ENCODE data around the gene SOX10.
A peak's percentile ranks its signal among the peaks of the same experiment; 100 is the strongest.
"Not testable (repeated sequence)": the region's sequence is repeated elsewhere in the genome, so short reads cannot be mapped to it uniquely, and the experiment has no call there.

Gene SOX10

DNA sequence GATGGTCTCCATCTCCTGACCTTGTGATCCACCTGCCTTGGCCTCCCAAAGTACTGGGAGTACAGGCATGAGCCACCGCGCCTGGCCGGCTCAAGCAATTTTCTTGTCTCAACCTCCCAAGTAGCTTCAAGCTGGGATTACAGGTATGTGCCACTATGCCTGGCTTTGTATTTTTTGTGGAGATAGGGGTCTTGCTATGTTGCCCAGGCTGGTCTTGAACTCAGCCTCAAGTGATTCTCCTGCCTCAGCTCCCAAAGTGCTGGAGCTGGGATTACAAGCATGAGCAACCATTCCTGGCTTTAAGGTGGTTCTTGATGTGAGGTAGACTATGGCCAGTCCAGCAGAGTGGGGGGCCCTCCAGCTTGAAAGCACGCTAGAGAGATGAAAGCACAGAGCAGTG lies 23.3 kb downstream of the SOX10 start:
- no peak for DNase-seq (ENCODE audit: low read depth in 2 of 2)

DNA sequence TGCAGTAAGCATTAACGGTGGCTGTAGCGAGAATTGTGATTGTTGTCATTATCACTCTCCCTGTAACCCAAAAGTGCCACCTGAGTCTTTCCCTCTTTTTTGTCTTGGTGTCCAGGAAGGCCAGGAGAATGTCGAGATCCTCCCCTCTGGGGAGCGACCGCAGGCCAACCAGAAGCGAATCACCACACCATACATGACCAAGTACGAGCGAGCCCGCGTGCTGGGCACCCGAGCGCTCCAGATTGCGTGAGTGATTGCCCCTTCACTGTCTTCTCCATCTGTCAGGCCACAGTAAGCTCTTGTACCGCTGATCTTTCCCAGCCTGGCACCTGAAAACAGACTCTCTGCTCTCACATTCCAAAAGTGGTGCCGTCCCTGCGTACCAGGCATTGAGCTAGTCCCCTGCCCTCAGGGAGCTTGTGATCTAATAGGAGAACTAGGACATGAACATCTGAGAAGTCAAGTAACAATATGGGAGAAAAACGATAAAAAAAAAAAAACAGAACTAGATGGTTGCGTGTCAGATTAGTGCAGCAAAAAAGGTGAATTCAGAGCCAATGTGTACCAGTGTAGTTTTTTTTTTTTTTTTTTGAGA lies 25.0 kb downstream of the SOX10 start:
- no peak for DNase-seq (ENCODE audit: low read depth in 2 of 2)

DNA sequence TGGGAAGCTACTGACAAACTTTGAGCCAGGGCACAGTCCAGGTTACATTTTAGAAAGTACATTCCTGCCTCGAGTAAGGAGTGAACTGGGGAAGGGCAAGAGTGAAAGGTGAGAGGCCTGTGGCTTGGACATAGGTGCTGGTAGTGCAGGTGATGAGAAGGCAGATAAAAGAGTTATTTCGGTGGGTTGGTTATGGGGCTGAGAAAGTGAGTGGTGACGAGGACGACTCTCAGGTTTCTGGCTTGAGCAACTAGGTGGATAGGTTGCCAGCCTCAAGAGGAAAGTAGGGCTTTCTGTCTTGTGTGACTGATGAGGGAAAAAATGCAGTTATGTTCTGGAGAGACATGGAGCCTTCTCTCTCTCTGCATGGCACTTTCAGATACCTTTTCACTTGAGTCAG lies 27.1 kb downstream of the SOX10 start:
- no peak for DNase-seq (ENCODE audit: low read depth in 2 of 2)

DNA sequence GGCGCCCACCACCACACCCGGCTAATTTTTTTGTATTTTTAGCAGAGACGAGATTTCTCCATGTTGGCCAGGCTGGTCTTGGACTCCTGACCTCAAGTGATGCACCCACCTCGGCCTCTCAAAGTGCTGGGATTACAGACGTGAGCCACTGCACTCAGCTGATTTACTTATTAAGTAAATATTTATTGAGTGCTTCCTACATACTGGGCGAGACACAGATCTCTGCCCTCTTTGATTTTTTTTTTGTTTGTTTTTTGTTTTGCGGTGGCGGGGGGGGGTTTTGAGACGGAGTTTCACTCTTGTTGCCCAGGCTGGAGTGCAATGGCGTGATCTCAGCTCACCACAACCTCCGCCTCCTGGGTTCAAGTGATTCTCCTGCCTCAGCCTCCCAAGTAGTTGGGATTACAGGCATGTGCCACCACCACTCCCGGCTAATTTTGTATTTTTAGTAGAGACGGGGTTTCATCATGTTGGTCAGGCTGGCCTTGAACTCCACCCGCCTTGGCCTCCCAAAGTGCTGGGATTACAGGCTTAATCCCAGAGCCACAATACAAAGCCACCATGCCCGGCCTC lies 28.4 kb downstream of the SOX10 start:
- DNase-seq (ENCODE audit: low read depth in 2 of 2): not testable (repeated sequence)

DNA sequence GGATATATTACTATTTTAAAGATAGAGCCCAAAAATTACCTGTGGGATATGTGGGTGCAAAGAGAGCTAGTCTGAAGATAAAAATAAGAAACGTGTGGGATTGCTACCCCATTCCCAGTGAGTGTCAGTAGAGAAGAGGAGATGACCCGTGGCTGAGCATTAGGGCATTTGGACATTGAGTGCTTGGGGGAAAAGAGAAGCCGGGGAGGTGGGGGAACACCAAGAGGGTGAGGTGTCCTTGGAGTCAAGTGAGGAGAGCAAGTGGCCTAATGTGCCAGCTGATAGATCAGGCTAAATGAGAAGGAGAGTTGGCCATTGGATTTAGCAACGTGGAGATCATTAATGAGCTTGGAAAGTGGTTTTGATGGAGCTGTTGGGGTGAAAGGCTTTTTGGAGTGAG lies 29.7 kb downstream of the SOX10 start:
- no peak for DNase-seq (ENCODE audit: low read depth in 2 of 2)

DNA sequence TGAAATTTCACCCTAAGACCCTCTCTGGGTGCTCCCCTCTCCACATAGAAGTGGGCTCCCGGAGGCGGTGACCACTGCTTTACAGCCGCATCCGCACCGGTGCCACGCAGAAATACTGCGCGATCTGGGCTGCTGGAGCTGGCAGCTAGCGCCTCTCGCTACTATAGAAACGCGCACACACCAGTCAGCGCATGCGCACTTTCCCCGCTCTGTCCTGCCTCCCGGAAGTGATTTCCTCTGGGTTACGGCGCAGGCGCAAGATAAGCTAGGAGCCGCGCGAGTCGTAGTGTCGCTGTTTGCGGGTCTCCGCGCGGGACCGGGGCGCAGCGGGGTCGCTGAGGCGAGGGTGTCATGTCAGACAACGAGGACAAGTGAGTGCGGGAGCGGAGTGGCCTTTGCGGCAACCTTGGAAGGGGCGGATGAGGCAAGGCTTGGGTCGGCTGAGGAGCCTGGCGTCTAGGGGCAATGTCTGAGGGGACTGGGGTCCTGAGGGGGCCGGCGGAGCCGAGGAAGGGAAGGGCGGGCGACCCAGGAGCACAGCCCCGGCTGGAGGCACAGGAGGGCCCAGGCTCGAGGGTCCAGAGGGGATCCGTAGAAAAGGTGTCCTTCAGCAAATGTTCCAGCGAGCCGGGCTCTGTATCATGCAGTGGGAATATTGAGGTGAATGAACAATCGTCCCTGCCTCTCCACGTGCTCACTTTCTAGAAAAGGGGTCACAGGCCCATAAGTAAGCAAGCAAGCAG lies 30.7 kb downstream of the SOX10 start, which contains the start of the genes C22orf23 and POLR2F:
TSS of gene C22orf23 (minus strand) at position 165 of the 743 bp plus-strand sequence. CDS start 452 bp downstream, outside the sequence.
TSS of gene POLR2F (plus strand) at position 263 of the 743 bp plus-strand sequence. CDS start at position 352, 89 bp downstream.
- peak; percentile 89 to 93 for DNase-seq (ENCODE audit: low read depth in 2 of 2)

DNA sequence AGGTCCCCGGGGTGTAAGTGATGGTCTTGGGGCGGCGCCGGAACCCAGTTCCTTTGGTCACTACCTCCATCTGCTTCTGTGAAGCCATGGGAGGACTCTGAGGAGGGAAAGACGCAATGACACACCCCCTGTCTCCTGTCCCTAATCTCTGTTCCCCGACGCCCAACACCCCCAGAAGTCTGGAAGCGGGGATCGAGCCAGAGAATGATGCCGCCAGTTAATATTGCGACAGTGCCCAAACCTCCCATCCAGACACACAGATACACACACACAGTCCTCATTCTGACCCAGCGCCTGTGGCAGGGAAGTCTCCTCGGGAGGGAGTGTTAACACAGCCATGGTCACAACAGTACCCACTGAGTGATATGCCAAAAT lies 31.3 kb downstream of the SOX10 start:
- no peak for DNase-seq (ENCODE audit: low read depth in 2 of 2)

DNA sequence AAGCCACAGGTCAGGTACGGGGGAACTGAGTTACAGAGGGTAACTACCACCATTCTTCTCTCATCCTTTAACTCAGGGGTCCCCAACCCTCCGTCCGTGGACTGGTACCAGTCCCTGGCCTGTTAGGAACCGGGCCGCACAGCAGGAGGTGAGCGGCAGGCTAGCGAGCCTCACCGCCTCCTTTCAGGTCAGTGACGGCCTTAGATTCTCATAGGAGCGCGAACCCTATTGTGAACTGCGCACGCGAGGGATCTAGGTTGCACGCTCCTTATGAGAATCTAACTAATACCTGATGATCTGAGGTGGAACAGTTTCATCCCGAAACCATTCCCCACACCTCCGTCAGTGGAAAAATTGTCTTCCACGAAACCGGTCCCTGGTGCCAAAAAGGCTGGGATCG lies 31.7 kb downstream of the SOX10 start:
- DNase-seq (ENCODE audit: low read depth in 2 of 2): not testable (repeated sequence)

DNA sequence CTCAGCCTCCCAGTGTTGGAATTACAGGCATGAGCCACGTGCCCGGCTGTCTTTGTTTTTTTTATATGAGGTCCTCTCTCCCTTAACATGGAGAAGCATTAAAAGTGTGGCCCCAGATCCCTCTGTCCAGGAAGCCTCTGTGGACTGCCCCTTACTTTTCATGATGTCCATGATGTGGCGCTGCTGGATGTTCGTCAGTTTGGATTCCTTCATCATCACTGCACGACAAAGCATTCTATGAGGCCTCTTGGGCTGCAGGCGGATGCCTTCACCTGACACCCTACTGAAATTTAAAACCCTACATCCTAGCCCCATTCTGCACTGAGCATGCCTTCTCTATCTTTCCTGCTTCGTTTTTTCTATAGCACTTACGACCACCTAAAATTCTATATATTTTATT lies 33.0 kb downstream of the SOX10 start:
- no peak for DNase-seq (ENCODE audit: low read depth in 2 of 2)

DNA sequence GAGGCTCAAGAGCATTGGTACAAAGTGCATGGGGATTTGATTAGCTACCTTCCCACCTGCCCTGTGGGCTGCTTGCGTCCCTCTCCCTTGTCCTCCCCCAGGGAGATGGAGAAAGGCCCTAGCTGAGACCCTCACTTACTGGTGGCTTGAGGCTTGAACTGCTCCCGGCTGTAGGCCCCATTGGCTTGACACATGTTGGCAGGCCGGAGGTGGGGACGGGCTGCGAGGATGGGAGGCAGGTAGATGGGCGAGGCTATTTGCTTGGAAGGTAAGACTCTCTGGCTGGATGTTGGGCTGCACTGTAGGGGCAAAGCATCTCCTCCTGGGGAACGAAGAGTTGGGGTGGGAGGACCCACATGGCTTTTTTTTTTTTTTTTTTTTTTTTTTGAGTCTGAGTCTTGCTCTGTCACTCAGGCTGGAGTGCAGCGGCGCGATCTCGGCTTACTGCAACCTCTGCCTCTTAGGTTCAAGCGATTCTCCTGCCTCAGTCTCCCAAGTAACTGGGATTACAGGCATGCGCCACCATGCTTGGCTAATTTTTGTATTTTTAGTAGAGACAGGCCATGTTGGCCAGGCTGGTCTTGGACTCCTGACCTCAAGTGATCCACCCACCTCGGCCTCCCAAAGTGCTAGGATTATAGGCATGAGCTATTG lies 37.1 kb downstream of the SOX10 start:
- not testable (repeated sequence) for DNase-seq (ENCODE audit: low read depth in 2 of 2)

DNA sequence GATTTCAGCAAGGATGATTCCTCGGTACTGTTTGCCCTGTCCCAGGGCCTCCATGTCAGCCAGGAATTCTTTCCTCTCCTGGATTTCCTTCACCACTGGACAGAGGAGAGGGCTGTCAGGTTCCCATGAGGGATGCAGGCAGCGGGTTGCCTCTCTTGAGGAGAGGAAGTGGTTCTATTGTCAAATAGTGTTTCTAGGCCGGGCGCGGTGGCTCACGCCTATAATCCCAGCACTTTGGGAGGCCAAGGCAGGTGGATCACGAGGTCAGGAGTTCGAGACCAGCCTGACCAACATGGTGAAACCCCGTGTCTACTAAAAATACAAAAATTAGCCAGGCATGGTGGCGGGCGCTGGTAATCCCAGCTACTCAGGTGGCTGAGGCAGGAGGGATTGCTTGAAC lies 39.9 kb downstream of the SOX10 start:
- not testable (repeated sequence) for DNase-seq (ENCODE audit: low read depth in 2 of 2)

DNA sequence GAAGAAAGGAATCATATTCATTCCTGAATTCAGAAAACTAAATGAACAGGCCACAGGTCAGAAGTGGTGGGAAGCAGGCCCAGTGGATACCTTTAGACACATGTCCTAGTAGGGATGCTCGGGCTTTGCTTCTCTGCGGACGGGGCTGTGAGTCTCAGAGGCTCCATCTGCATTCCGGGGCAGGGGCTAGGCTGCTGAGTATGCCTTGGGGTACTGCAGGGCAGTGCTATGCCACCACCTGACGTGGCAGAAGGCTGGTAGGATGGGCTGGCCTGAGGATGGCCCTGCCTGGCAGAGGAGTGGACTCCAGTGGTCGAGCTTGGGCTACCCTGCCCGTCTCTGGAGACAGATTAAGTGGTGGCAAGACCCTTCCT lies 40.5 kb downstream of the SOX10 start:
- no peak for DNase-seq (ENCODE audit: low read depth in 2 of 2)

DNA sequence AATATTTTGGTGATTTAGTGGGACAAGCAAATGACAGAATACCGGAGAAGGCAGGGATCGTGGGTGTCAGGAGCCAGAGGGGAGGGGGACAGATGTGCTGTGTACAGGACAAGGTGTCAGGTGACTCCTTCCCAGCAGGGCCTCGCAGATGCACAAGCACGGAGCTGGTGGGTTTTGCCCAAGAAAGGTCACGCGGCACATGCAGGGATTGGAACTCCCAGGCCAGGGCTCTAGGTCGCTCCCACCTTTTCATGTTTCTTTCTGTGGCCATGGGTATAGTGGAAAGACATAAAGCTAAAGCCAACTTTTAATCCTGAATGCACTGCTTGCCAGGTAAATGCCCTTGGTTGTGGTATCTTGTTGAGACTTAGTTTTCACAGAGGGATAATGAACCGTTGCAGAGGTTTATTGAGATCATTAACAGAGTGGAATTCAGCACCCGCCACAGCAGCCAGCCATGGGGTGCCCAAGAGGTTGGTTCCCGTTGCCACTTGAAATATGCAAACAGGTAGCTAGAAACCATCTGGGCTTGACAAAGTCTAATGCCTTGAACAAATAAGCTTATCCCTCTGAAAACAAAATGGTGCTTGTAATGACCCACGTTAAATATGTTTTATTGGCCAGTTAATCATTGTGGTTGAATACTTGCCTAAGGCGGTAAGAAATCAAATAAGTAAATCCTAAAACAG lies 41.1 kb downstream of the SOX10 start:
- DNase-seq (ENCODE audit: low read depth in 2 of 2): no peak

DNA sequence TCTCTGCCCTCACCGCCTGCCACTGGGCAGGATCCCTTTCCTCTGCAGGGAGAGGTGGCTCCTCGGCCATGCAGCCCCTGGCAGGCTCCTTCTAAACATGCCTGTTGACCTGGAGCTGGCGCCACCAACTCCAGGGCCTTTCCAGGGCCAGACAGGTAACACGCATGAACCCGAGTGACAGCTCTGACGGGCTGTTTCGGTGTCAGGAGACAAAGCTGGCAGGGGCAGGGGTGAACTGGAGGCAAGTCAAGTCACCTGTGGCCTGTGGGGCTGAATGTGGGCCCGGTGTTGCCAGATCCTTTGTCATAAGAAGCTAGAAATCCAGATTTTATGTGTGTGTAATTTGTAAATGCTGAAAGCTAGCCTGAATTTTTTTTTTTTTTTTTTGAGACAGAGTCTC lies 42.2 kb downstream of the SOX10 start:
- DNase-seq (ENCODE audit: low read depth in 2 of 2): no peak

DNA sequence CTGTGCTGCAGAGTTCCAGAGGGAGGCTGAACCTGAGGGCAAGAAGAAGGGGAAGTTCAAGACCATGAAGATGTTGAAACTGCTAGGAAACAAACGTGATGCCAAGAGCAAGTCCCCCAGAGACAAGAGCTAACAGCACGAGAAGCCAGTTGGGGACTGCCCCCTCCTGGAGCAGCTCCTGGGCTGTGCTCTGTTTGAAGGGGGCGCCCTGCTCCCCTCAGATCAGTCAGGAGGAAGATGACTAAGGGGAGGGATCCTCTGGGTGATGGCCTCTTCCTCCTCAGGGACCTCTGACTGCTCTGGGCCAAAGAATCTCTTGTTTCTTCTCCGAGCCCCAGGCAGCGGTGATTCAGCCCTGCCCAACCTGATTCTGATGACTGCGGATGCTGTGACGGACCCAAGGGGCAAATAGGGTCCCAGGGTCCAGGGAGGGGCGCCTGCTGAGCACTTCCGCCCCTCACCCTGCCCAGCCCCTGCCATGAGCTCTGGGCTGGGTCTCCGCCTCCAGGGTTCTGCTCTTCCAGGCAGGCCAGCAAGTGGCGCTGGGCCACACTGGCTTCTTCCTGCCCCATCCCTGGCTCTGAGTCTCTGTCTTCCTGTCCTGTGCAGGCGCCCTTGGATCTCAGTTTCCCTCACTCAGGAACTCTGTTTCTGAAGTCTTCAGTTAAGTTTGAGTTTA lies 43.5 kb downstream of the SOX10 start:
- no peak for DNase-seq (ENCODE audit: low read depth in 2 of 2)

DNA sequence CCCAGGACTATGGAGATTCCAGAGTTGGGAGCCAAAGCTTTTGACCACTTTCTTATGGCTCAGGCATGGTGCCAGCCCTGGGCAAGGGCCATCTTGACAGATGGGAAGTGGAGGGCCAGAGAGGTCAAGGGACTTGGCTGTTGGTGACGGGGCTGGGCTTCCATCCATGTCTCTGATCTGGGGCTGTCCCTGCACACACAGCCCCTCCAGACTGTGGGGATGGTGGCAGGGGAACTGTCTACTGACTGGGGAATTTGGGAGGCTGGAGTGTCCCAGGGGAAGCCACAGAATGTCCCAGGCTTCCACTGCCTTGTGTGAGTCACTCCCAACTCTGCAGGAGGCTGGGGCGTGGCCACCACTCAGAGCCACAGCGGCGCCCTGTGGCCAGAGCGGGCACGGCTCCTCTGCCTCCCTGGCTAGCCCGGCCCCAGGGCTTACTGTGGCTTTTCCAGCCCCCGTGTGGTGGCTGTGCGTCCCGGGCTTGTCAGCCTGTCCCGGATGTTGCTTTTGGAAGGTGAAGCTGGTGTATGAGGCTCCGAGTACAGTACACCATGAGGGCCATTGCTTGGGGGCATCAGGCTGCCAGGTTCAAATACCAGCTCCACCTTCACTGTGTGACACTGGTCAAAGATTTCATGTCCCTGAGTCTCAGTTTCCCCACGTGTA lies 50.5 kb downstream of the SOX10 start:
- DNase-seq (ENCODE audit: low read depth in 2 of 2): peak; percentile 59 to 68

DNA sequence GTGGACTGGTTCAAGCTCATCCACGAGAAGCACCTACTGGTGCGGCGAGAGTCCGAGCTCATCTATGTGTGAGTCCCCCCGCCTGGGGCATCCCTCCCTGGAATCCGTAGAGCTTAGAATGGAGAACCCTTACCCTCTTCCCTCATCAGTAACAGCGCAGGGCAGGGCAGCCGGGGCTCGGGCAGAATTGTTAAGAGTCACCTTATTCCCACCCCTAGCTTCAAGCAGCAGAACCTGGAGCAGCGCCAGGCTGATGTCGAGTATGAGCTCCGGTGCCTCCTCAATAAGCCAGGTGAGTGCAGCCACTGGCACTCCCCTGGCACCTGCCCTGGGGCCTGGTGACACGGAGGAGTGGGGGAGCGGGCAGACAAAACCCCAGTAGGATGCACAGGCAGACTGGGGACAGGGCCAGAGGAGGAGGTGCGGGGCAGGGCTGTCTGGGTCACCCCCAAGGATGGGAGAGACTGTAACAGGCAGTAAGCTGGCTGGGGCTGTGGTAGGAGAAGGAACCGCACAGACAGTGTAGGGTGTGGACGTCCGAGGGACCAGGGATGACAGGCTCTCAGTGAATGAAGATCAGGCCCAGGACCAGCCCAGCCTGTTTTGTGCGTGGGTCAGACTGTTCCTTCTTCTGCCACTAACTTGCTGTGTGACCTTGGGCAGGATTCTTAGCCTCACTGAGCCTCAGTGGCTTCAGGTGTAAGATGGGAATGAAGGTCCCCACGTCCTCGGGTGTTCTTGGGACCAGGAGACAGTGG lies 51.4 kb downstream of the SOX10 start:
- DNase-seq (ENCODE audit: low read depth in 2 of 2): no peak

DNA sequence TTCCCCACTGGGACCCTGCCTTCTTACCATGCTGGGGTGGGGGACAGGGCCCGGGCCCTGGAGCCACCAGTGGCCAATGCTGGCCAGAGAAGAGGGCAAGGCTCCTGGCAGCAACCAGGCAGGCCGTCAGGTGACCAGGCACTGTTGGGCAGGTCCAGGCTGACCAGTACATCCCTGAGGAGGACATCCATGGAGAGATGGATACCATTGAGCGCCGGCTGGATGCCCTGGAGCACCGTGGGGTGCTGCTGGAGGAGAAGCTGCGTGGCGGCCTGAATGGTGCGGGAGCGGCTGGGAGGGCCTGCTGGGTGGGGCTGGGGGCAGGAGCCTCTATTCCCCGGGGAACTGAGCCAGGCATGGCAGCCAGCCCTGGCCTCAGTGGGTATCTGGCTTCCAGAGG lies 52.0 kb downstream of the SOX10 start:
- DNase-seq (ENCODE audit: low read depth in 2 of 2): no peak

DNA sequence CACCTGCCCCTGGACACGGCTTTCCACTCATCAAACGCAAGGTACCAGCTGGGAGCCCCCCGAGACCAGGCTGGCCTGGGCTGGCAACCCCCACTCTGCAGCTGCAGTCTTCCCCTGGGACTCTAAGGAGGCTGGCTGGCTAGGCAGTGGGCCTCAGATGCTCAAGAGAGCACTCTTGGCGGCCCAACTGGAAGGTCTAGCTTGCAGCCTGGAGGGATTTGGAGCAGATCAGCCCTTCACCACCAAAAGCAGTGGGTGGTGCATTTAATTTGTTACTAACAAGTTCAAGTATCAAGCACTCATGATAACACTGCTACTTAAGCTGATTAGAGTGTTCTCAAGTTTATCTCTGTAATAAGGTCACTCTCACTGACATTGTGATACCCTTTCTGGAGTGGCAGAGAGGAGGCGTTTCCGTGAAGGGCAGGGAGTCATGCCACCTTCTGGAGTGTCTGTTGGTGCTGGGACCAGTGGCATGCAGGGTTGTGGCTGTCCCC lies 52.4 kb downstream of the SOX10 start:
- DNase-seq (ENCODE audit: low read depth in 2 of 2): no peak

DNA sequence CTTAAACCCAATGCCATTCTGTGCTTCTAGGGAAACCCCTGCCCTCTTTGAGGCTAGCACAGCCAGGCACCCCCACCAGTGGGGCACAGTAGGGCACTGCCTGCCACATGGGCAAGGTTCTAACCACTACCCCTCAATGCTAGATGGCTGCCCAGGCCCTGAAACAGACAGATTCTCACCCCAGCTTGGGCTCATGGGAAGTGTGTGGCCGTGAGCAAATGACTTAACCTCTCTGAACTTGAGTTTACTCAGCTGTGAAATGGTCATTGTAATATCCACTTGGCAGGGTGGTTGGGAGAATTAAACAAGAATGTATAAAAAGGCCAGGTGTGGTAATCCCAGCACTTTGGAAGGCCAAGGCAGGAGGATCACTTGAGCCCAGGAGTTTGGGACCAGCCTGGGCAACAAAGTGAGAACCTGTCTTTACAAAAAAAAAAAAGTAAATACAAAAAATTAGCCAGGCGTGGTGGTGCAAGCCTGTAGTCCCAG lies 53.4 kb downstream of the SOX10 start:
- no peak for DNase-seq (ENCODE audit: low read depth in 2 of 2)

Measured in stimulated activated CD8-positive, alpha-beta memory T cell treated with anti-CD3 and anti-CD28 coated beads, Interleukin-7, amount 100 ng/mL, for 1 hour (primary cell).